ENCODE data around the gene SIRT2.

DNA sequence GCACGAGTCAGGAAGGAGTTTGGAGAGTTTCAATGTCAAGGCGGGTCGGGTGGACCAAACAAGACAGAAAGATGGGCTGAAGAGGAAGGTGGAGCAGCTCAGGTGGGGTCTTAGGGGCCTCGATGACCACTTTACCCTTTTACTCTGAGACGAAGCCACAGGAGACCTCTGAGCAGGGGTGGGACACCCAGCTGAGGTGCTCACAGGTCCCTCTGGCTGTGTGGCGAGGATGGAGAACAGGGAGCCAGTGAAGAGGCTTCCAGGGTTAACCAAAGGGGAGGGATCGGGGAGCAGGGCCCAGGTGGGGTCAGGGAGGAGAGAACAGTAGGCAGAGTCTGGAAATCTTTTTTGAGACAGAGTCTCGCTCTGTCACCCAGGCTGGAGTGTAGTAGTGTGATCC is 14.5 kb upstream of the SIRT2 start:
- TF ChIP-seq, protein P1, sequence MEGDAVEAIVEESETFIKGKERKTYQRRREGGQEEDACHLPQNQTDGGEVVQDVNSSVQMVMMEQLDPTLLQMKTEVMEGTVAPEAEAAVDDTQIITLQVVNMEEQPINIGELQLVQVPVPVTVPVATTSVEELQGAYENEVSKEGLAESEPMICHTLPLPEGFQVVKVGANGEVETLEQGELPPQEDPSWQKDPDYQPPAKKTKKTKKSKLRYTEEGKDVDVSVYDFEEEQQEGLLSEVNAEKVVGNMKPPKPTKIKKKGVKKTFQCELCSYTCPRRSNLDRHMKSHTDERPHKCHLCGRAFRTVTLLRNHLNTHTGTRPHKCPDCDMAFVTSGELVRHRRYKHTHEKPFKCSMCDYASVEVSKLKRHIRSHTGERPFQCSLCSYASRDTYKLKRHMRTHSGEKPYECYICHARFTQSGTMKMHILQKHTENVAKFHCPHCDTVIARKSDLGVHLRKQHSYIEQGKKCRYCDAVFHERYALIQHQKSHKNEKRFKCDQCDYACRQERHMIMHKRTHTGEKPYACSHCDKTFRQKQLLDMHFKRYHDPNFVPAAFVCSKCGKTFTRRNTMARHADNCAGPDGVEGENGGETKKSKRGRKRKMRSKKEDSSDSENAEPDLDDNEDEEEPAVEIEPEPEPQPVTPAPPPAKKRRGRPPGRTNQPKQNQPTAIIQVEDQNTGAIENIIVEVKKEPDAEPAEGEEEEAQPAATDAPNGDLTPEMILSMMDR (conservative IDR thresholded peaks at IDR 0.05; ENCODE audit: low read length): no peak
- no peak for TF ChIP-seq EZH2phosphoT487 (IDR thresholded peaks at IDR 0.05; ENCODE audit: borderline replicate concordance, low read depth, low read length)
